Measurements from ENCODE around the gene PIGC.

Gene PIGC

GRCh38 chr1:172429331-172430127 is 14.3 kb downstream of the PIGC start:
- H3K4me3 ChIP-seq (ENCODE audit: control insufficient read depth, low read depth, low read length) = no peak overlapping the region
- DNase-seq (ENCODE audit: low read depth) = peak; percentile 80
- TF ChIP-seq CTCF (conservative IDR thresholded peaks at IDR 0.05; ENCODE audit: control insufficient read depth, insufficient read depth, low read depth, low read length) = peak; percentile 82

- no peak for DNase-seq (ENCODE audit: low read depth)
- H3K4me3 ChIP-seq (ENCODE audit: control insufficient read depth, low read depth, low read length) = no peak overlapping the region
These were observed 16.7 kb downstream of the PIGC start for GRCh38 chr1:172427191-172427590.

GRCh38 chr1:172425339-172425738 is 18.5 kb downstream of the PIGC start:
- no peak for DNase-seq (ENCODE audit: low read depth)
- no peak for TF ChIP-seq CTCF (conservative IDR thresholded peaks at IDR 0.05; ENCODE audit: control insufficient read depth, insufficient read depth, low read depth, low read length)

More at GRCh38 chr1:172427191-172427590, 16.7 kb downstream of the PIGC start:
- TF ChIP-seq CTCF (conservative IDR thresholded peaks at IDR 0.05; ENCODE audit: control insufficient read depth, insufficient read depth, low read depth, low read length) = no peak

GRCh38 chr1:172423336-172423735 is 20.5 kb downstream of the PIGC start:
- no peak overlapping the region for H3K4me3 ChIP-seq (ENCODE audit: control insufficient read depth, low read depth, low read length)
- no peak for DNase-seq (ENCODE audit: low read depth)
- no peak for TF ChIP-seq CTCF (conservative IDR thresholded peaks at IDR 0.05; ENCODE audit: control insufficient read depth, insufficient read depth, low read depth, low read length)

More at GRCh38 chr1:172425339-172425738, 18.5 kb downstream of the PIGC start:
- no peak overlapping the region for H3K4me3 ChIP-seq (ENCODE audit: control insufficient read depth, low read depth, low read length)

GRCh38 chr1:172421974-172422604 is 21.8 kb downstream of the PIGC start:
- H3K4me3 ChIP-seq (ENCODE audit: control insufficient read depth, low read depth, low read length) = no peak overlapping the region
- DNase-seq (ENCODE audit: low read depth) = no peak
- TF ChIP-seq CTCF (conservative IDR thresholded peaks at IDR 0.05; ENCODE audit: control insufficient read depth, insufficient read depth, low read depth, low read length) = no peak

GRCh38 chr1:172420385-172420784 is 23.5 kb downstream of the PIGC start, which contains the start of gene C1orf105:
Gene C1orf105 (plus strand): TSS chr1:172420685. CDS start chr1:172420886, 201 bp downstream.
- no peak for DNase-seq (ENCODE audit: low read depth)
- no peak within 1 kb of the TSS for H3K4me3 ChIP-seq (ENCODE audit: control insufficient read depth, low read depth, low read length)
- TF ChIP-seq CTCF (conservative IDR thresholded peaks at IDR 0.05; ENCODE audit: control insufficient read depth, insufficient read depth, low read depth, low read length) = no peak

All from fibroblast of mammary gland (primary cell).